Choroid plexus epithelial cell (primary cell): Measurements from ENCODE around the gene DPF3.

Source experiments
- DNase-seq: peaks from one replicate; pipeline ENCODE4 v3.0.0-alpha.2; 2010; ENCODE audit warnings: low read depth
- H3K4me3 ChIP-seq: 2 replicates; pipeline ENCODE4 v1.5.1; 2011; ENCODE audit warnings: low read depth, mild to moderate bottlenecking, control low read depth, low read length, moderate library complexity
- TF ChIP-seq, protein P1 (sequence below): conservative IDR thresholded peaks from 2 replicates; pipeline ENCODE4 v1.5.1; 2011; ENCODE audit warnings: low read depth, mild to moderate bottlenecking, control low read depth, inconsistent platforms, low read length, moderate library complexity

The DPF3 gene

DNA sequence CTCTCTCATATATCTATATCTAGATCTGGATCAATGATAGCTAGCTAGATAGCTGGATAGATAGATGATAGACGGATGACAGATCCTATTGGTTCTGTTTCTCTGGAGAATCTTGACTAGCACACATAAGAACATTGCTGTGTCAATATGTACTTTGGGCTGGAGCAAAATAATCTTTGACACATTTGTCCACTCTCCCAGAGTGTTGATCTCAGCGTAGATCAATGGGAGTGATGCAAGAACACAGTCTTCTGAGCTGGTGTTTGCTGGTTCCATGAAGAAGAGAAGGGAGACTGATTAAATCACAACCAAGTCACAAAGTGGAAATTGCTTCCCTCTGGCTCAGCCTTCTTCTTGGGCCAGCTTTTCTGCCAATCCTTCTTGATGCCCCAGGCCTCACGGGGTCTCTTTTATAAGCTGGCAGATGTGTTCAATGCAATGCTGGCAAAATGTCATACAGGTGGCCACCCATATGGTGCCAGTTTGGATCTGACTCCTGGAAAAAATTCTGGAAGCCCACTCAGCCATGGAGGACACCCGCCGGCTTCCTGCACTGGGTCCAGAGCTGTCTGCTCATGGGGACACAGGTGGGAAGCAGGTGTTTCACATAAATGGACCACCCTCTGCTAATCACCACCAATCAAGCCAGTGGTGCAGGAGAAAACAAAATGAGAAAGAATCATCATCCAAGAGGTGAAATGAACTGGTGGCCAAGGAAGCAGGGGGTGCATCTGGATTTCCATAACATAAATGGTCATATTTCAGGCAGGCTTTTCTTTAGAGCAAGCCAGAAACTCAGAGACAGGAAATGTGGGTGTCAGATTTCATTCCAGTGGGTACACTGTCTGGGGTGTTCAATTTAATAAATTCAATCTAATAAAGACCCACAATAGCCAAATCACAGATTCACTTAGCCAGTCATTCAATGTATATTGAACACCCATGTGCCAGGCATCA, 310.3 kb downstream of the DPF3 start:
- TF ChIP-seq, protein P1, sequence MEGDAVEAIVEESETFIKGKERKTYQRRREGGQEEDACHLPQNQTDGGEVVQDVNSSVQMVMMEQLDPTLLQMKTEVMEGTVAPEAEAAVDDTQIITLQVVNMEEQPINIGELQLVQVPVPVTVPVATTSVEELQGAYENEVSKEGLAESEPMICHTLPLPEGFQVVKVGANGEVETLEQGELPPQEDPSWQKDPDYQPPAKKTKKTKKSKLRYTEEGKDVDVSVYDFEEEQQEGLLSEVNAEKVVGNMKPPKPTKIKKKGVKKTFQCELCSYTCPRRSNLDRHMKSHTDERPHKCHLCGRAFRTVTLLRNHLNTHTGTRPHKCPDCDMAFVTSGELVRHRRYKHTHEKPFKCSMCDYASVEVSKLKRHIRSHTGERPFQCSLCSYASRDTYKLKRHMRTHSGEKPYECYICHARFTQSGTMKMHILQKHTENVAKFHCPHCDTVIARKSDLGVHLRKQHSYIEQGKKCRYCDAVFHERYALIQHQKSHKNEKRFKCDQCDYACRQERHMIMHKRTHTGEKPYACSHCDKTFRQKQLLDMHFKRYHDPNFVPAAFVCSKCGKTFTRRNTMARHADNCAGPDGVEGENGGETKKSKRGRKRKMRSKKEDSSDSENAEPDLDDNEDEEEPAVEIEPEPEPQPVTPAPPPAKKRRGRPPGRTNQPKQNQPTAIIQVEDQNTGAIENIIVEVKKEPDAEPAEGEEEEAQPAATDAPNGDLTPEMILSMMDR: no peak
- DNase-seq: peak; percentile 36

DNA sequence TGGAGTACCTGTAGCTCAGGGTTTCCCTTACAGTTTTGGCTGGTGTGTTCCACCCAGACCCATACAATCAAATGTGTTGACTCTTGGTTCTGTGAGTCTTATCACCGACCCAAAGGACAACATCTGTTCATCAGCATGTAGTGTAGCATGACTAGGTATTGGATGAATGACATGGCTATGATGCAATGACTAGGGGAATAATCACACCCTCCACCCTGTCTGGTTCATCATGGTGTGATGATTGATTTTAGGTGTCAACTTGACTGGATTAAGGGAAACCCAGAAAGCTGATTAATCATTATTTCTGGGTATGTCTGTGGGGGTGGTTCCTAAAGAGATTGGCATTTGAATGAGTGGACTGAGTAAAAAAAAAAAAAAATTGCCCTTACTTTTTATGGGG, 311.3 kb downstream of the DPF3 start:
- DNase-seq: no peak
- TF ChIP-seq, protein P1: no peak
- H3K4me3 ChIP-seq: no peak overlapping the region

More for the DNA sequence above, 310.3 kb downstream of the DPF3 start:
- no peak overlapping the region for H3K4me3 ChIP-seq

DNA sequence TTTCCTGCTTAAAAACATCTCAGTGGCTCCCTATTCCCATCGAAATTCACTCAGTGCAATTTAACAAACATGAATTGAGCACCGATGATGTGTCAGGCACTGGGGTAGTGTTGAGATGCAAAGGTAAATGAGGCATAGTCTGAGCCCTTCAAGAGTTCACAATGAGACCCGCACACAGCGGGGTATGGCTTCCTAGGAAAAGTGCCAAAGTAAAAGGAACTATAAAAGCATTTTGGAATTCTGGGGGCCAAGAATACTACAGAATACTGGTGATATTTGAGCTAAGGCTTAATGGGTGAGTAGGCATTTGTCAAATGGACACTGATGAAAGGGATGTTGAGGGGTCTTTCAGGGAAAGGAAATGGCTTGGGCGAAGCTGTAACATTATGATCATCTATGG, 315.4 kb downstream of the DPF3 start:
- no peak overlapping the region for H3K4me3 ChIP-seq
- TF ChIP-seq, protein P1: no peak
- DNase-seq: no peak

DNA sequence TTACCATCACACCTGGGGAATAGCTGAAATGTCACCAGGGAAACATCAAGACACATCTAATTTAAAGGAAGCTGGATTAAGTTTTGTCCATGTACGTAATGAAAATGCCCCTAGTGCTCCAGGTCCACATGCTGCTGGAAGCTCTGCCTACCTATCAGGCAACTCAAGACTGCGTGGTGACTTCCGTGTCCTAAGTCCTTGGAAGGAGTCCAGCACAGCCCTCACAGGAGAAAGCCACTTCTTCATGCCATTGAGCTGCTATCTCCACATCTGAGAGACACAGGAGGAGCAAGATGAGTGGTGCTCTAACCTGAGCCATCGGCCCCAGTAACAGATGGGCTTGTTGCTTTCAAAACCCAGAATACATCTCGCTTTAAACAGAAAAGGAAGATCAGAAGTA, 316.4 kb downstream of the DPF3 start:
- DNase-seq: no peak
- TF ChIP-seq, protein P1: no peak
- H3K4me3 ChIP-seq: no peak overlapping the region

DNA sequence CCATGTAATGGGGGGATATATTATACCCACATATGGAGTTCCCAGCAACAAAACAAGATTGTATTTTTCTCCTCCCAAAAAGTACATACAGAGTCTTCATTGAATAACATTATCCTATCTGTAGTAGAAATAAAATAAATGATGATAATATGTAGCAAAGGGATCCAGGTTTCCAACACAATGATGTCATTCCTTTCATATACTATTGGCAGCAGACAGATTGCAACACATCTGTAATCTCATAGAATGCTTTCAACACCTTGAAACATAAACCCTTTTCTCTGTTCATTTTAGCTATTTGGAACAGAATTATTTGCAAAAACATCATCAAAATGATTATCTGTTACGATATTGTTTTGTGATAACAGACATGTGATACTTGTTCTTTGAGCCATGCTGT, 317.6 kb downstream of the DPF3 start:
- H3K4me3 ChIP-seq: no peak overlapping the region
- TF ChIP-seq, protein P1: no peak
- DNase-seq: peak; percentile 47

DNA sequence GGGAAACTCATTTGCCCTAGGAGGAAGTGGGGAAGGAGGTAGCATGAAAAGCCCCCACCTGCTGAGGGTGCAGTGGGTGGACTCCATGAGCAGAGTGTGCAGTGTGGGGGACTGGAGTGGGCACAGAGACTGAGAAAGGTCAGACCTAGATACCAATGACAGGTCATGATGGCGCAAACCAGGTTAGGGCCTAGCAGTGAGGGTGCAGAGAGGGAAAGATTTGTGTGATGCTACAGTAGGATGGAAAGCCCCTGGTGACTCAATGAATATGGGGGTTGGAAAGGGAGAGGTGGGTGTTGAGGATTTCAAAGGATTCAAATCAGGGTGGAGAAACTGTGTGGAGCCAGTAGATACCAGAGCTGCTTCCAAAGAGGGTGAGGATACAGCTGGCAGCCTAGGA, 319.2 kb downstream of the DPF3 start:
- DNase-seq: no peak
- TF ChIP-seq, protein P1: no peak
- H3K4me3 ChIP-seq: no peak overlapping the region
